Sigmoid colon (tissue), 7 donors: ENCODE data around the gene RNF144B. TPM values are rescaled to one million over a fixed set of nuclear protein-coding genes. Genes with fewer than 3 reads are reported as not detected.
"Not testable (repeated sequence)": the region's sequence is repeated elsewhere in the genome, so short reads cannot be mapped to it uniquely, and the experiment has no call there.

Source experiments
- DNase-seq: peaks from one replicate; pipeline ENCODE4 v3.0.0-alpha.2; 2019
- H3K27ac ChIP-seq, 4 donors: fragments of 200-600 bp; sonication (generic); one replicate each; pipeline ENCODE4 v1.5.1; 2016 to 2019; ENCODE audit warnings: mild to moderate bottlenecking in 1 of 4
- H3K27me3 ChIP-seq, 3 donors: fragments of 200-600 bp; sonication (generic); one replicate each; pipeline ENCODE4 v1.5.1; 2019; ENCODE audit warnings: mild to moderate bottlenecking in 1 of 3
- H3K36me3 ChIP-seq, 4 donors: fragments of 200-600 bp; sonication (generic); one replicate each; pipeline ENCODE4 v1.5.1; 2016 to 2019
- H3K4me1 ChIP-seq, 4 donors: fragments of 200-600 bp; sonication (generic); one replicate each; pipeline ENCODE4 v1.5.1; 2017 to 2019
- H3K4me3 ChIP-seq, 4 donors: fragments of 200-600 bp; sonication (generic); one replicate each; pipeline ENCODE4 v1.5.1; 2017 to 2019; ENCODE audit warnings: mild to moderate bottlenecking in 2 of 4, moderate library complexity in 1 of 4
- H3K9me3 ChIP-seq, 4 donors: fragments of 200-600 bp in 3 of 4; sonication (generic) in 3 of 4; one replicate each; pipeline versions ENCODE4 v1.5.1 to v1.6.1; 2013 to 2019
- EP300 ChIP-seq, 4 donors: sonication (generic); formaldehyde crosslinking; IDR thresholded peaks; one replicate each; pipeline ENCODE4 v1.6.1; 2017; ENCODE audit warnings: antibody characterized with exemption in 4 of 4
- POLR2A ChIP-seq, 2 donors: fragments of 450-650 bp; IDR thresholded peaks; one replicate each; pipeline ENCODE4 v1.6.1; 2016; ENCODE audit warnings: antibody characterized with exemption in 2 of 2, mild to moderate bottlenecking in 2 of 2, moderate library complexity in 2 of 2
- POLR2AphosphoS5 ChIP-seq, 4 donors: sonication (generic); formaldehyde crosslinking; IDR thresholded peaks; one replicate each; pipeline ENCODE4 v1.6.1; 2017; ENCODE audit warnings: antibody characterized with exemption in 4 of 4
- WGBS, 2 donors: extraction: QIAGEN DNeasy Blood & Tissue Kit; methylation state at CpG; one replicate each; pipeline ENCODE4 v1.1.7; 2013; 5-methylcytosine and 5-hydroxymethylcytosine counted together
- intact Hi-C: fragments of 100-400 bp; cut with DNase I; formaldehyde crosslinking; loops from one replicate; pipeline ENCODE4 v1.15.1; 2023
- polyA plus RNA-seq, 3 donors: library from polyadenylated mRNA; stranded (reverse); fragments of 200-250 nt; gene quantifications; one replicate each; pipeline ENCODE4 v1.2.3, GENCODE V29; 2013
- total RNA-seq, 4 donors: library from RNA; depleted of rRNA; stranded (reverse); fragments of >200 nt; gene quantifications; one replicate each; pipeline ENCODE4 v1.1.0, GENCODE V29; 2016
- TF ChIP-seq, protein P1 (sequence below), 4 experiments: fragments of 450-650 bp in 3 of 4; fragments of 200-600 bp in 1 of 4; IDR thresholded peaks; one replicate each; pipeline ENCODE4 v1.5.1; 2016 to 2019; ENCODE audit warnings: antibody characterized with exemption in 4 of 4, mild to moderate bottlenecking in 3 of 4, moderate library complexity in 2 of 4
- donor health status: healthy with polysubstance abuse.
- donor health status: Bipolar disorder and iron deficiency.
- donor health status: healthy.

RNF144B gene
- total and polyA plus RNA-seq, 7 donors: 1.2 to 14.8 (median 4.6) TPM

DNA sequence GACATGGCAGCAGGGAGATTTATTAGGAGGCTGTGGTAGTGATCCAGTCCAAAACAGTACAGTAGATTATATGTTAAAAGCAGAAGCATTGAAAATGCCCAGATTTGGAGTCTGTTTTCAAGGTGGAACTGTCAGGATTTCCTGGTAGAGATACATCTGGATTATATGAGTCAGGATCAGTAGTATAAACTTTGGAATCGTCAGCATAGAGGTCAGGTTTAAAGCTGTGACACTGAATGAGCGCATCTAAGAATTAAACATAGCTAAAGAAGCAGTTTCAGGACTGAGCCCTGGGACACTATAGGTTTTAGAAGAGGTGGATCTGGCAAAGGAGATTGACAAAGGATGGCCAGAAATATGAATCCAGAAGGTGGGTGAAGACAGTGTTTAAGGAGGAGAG, 60.4 kb downstream of the RNF144B start:
- 76 to 83% methylated on average over 2 of the region's 2 CpGs for WGBS, 2 donors
- no peaks in the 10 kb centered on the region for H3K36me3 ChIP-seq
- no peak overlapping the region for H3K27ac ChIP-seq
- no peaks in the 10 kb centered on the region for H3K9me3 ChIP-seq
- peaks cover 0 to 19% (median 12%) of the 10 kb centered on the region in 4 donors for H3K4me1 ChIP-seq
- no peak overlapping the region for H3K4me3 ChIP-seq
- DNase-seq: no peak
- H3K27me3 ChIP-seq: no peaks in the 10 kb centered on the region
- TF ChIP-seq POLR2AphosphoS5 (IDR thresholded peaks at IDR 0.05) (no peak), EP300 (IDR thresholded peaks at IDR 0.05) (no peak), POLR2A (IDR thresholded peaks at IDR 0.05) (no peak)
- TF ChIP-seq, protein P1, sequence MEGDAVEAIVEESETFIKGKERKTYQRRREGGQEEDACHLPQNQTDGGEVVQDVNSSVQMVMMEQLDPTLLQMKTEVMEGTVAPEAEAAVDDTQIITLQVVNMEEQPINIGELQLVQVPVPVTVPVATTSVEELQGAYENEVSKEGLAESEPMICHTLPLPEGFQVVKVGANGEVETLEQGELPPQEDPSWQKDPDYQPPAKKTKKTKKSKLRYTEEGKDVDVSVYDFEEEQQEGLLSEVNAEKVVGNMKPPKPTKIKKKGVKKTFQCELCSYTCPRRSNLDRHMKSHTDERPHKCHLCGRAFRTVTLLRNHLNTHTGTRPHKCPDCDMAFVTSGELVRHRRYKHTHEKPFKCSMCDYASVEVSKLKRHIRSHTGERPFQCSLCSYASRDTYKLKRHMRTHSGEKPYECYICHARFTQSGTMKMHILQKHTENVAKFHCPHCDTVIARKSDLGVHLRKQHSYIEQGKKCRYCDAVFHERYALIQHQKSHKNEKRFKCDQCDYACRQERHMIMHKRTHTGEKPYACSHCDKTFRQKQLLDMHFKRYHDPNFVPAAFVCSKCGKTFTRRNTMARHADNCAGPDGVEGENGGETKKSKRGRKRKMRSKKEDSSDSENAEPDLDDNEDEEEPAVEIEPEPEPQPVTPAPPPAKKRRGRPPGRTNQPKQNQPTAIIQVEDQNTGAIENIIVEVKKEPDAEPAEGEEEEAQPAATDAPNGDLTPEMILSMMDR (IDR thresholded peaks at IDR 0.05): no peak
- intact Hi-C loops: no loop called here

GRCh38 chr6:18451756-18452155, 64.6 kb downstream of the RNF144B start:
- TF ChIP-seq POLR2A (IDR thresholded peaks at IDR 0.05): no peak
- TF ChIP-seq, protein P1 (IDR thresholded peaks at IDR 0.05): no peak
- 96% methylated on average over 2 of the region's 2 CpGs for WGBS, 2 donors
- DNase-seq: no peak
- H3K27me3 ChIP-seq: no peaks in the 10 kb centered on the region
- no peak overlapping the region for H3K27ac ChIP-seq
- H3K4me1 ChIP-seq: no peaks in the 10 kb centered on the region
- H3K4me3 ChIP-seq: no peak overlapping the region
- intact Hi-C loops: no loop called here
- H3K36me3 ChIP-seq: no peaks in the 10 kb centered on the region
- H3K9me3 ChIP-seq: no peaks in the 10 kb centered on the region

DNA sequence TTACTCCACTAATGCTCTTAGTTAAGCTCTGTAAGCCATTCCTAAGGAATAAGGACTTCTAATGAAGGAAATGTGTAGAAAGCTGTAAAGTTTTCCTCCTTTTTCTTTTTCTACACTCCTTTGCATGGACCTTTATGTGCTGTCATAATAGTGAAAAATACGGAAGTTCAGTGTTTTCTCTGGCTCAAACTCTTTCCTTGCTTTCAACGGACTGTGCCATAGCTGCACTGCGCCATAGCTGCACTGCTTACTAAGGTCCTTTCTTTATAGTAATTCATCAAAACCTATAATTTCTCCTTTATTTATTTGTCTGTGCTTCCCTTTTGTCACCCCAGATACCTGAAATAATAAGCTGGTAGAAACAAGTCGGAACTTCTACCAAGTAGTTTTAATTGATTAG, 67.3 kb downstream of the RNF144B start:
- intact Hi-C loops: no loop called here
- peaks cover 0 to 6% (median under 1%) of the 10 kb centered on the region in 4 donors for H3K36me3 ChIP-seq
- no peaks in the 10 kb centered on the region for H3K9me3 ChIP-seq
- H3K27me3 ChIP-seq: no peaks in the 10 kb centered on the region
- H3K4me1 ChIP-seq: no peaks in the 10 kb centered on the region
- TF ChIP-seq EP300 (IDR thresholded peaks at IDR 0.05): no peak
- no peak for TF ChIP-seq POLR2AphosphoS5 (IDR thresholded peaks at IDR 0.05)
- TF ChIP-seq, protein P1 (IDR thresholded peaks at IDR 0.05): no peak
- TF ChIP-seq POLR2A (IDR thresholded peaks at IDR 0.05): no peak
- no peak for DNase-seq
- WGBS, 2 donors: 85 to 97% methylated on average over 4 of the region's 4 CpGs
- no peak overlapping the region for H3K4me3 ChIP-seq
- no peak overlapping the region for H3K27ac ChIP-seq

GRCh38 chr6:18457065-18457737, 70.1 kb downstream of the RNF144B start:
- Histone ChIP-seq H3K9me3 (peaks cover 0 to 2% (median 0%) of the 10 kb centered on the region in 4 donors), H3K27me3 (no peaks in the 10 kb centered on the region), H3K4me1 (no peaks in the 10 kb centered on the region), H3K4me3 (no peak overlapping the region), H3K36me3 (peaks cover 0 to 9% (median 3%) of the 10 kb centered on the region in 4 donors), H3K27ac (no peak overlapping the region)
- intact Hi-C loops: no loop called here
- TF ChIP-seq, protein P1 (IDR thresholded peaks at IDR 0.05): no peak
- TF ChIP-seq POLR2A (IDR thresholded peaks at IDR 0.05) (no peak), EP300 (IDR thresholded peaks at IDR 0.05) (no peak), POLR2AphosphoS5 (IDR thresholded peaks at IDR 0.05) (no peak)
- no peak for DNase-seq
- WGBS, 2 donors: 79 to 82% methylated on average over 10 of the region's 10 CpGs

GRCh38 chr6:18458086-18458485, 70.9 kb downstream of the RNF144B start:
- H3K9me3 ChIP-seq, DNase-seq, H3K27ac ChIP-seq, H3K4me1 ChIP-seq, intact Hi-C loops, H3K36me3 ChIP-seq, H3K27me3 ChIP-seq, H3K4me3 ChIP-seq: not testable (repeated sequence)
- WGBS, 2 donors: 92 to 93% methylated on average over 6 of the region's 6 CpGs
